GM18505 (cell line): ENCODE data around the gene ANK2.

Experiments used
- ATAC-seq: cut with Tn5 transposase; IDR thresholded peaks from one replicate; pipeline ENCODE4 v1.9.1; 2021; ENCODE audit not compliant: unreplicated experiment
- POLR2A ChIP-seq: IDR thresholded peaks from 4 replicates; pipeline ENCODE4 v1.6.1; 2011; ENCODE audit warnings: borderline replicate concordance; ENCODE audit not compliant: insufficient read depth, insufficient read length; ENCODE audit errors: extremely low read depth

ANK2 gene

DNA sequence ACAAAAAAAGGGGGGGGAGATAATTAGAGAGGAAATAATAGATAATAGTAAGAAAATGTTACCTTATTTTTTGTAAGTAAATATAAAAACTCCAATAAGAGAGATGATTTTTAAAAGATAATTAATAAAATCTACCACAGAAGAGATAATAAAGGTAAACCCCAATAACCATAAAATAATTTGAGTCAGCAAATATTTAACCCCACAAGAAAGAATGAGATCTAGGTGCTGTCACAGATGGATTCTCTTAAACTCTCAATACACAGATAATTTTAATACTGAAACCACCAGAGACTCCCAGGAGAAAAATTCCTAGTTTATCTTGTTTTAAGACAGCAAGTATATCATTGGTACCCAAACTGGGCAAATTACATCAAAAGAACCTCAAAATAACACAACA lies 341.4 kb downstream of the ANK2 start:
- no peak for TF ChIP-seq POLR2A
- no peak for ATAC-seq

DNA sequence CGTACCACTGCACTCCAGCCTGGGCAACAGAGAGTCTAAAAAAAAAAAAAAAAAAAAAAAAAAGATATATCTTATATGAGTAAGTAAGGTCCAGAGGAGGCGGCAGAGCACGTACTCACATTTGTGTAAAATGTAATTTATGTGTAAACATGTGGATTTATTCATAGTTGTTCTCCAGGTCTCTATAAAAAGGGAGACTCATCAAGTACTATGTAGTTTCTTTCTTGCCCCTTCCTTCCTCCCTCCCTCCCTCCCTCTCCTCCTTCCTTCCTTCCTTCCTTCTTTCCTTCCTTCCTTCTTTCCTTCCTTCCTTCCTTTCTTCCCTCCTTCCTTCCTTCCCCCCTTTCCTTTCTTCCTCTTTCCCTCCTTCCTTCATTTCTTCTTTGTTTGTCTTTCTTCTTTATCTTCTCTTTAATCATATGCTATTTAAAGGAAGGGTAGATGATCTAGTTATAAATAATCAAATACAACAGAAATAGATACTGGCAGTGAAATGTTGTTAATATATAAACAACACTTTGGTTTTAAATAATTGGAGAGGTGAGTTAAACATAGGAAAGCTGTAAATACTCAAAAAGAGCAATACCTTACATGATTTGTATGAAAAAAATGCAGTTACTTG lies 344.8 kb downstream of the ANK2 start:
- ATAC-seq = no peak

DNA sequence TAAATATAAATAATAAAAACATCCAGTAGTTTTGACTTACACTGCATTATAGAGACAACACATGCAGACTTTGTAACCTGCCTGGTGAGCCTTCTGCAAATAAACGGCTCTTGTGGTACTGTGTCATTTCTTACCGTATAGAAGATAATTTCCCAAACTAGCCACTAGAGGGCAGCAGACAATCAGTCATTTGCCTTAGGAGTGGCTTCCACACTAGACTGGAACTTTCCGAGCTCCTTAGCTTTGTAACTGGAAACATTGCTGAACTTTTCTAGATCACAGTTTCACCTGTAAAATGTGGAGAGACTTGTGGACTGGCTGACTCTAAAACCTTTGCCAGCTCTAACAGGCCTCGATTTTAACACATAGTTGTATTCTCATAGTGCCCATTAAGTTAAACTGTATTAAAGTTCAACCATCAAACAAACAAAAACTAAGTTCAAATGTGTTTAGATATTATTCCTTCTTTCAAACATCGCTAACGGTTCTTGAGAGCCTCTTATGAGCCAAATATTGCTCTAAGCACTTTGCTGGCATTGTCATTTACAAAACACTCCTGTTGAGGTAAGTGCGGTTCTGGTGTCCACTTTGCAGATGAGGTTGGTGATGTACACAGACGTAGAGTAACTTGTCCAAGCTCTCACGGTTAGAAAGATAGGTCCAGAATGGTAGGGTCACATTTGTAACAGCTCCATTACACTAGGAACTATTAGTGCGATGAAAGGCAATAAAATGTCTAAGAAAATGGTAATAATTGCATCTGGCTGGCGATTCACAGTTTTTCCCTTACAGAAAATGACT lies 345.5 kb downstream of the ANK2 start:
- peak; percentile 88 for ATAC-seq
- TF ChIP-seq POLR2A = no peak

More for the DNA sequence above, 344.8 kb downstream of the ANK2 start:
- TF ChIP-seq POLR2A = no peak

DNA sequence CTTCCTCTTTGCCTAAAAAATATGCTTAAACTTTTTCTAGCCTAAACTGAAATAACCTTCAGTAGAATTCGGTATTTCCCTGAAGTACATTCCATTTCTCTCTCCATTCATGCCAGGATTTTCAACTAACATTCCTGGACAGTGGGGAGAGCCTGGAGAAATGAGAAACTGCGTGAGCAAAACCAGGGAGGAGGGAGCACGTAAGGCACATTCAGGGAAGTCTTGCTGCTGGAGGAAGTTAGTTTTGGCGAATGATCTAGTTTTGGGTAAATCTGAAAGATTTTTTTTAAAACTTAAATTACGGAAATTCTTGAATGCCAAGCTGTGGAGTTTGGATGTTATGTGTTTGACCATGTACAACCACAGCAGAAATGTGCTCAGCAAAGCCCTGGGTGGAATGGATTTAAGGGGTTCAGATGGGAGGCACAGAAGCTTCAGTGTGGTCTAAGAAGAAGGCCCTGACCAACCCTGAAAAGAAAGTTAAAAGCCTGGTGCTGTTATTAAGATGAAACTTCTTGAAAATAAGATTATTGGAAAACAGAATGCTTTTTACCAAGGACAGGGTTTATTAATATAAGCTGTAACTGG lies 347.8 kb downstream of the ANK2 start:
- no peak for ATAC-seq
- TF ChIP-seq POLR2A = no peak

DNA sequence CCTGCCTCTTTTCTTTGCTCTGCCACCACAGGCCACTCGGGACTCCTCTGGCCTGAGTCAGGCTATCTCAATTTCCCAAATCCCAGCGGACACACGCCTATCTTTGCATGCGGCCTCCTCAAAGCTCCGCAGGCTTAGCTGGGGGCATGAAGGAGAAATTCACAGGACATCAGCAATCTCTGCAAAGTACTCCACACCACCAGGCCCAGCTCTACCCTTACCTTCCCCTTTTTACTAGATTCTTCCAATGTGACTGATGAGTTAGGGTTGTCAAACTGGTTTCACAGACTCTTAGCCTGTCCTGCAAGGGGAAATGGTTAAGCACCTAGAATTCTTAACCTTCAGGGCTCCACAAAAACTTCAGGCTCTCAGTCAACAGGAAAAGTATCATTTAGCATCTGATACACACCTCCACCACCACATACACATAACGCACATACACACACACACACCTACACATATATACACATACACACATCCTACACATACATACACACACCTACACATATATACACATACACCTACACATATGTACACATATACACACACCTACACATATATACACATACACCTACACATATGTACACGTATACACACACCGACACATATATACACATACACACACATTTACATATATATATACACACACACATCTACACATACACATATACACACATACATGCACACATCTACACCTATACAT lies 349.1 kb downstream of the ANK2 start:
- TF ChIP-seq POLR2A = no peak
- ATAC-seq = no peak

DNA sequence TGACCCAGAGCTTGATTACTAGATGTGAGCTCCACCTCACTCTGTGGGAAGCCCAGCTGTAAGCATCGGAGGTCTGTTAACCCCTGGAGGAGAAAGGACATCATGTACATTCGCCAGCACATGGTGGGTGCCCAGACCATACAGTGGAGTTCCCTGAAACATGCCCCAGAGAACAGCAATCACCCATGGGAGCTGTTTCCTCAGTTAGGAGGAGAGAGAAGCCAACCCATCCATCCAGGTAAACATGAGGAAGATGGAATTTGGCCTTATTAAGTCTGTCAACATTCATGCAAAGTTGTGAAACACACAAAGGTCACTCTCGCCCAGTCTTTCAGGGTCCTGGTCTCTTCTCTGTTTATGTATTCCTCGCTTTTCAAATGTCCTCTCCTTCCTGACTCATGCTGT lies 354.7 kb downstream of the ANK2 start:
- no peak for TF ChIP-seq POLR2A
- no peak for ATAC-seq

DNA sequence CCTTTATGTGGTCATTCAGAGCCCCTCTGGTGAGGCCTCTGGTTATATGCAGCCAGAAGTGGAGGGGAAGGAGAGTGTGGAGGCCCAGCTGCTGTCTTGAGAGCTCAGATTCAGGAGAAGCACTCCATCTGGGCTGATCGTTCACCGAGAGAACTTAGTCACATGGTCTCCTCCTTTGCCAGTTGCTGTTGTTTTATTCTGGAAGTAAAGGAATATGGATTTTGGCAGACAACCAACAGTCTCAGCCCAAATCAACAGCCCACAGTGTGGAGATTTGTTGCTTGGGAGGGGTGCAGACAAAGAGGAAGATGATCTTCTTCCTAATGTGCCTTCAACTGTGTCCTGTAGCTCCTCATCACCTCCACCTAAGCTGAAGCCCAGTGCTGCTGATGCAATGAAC lies 355.4 kb downstream of the ANK2 start:
- TF ChIP-seq POLR2A = no peak
- no peak for ATAC-seq

DNA sequence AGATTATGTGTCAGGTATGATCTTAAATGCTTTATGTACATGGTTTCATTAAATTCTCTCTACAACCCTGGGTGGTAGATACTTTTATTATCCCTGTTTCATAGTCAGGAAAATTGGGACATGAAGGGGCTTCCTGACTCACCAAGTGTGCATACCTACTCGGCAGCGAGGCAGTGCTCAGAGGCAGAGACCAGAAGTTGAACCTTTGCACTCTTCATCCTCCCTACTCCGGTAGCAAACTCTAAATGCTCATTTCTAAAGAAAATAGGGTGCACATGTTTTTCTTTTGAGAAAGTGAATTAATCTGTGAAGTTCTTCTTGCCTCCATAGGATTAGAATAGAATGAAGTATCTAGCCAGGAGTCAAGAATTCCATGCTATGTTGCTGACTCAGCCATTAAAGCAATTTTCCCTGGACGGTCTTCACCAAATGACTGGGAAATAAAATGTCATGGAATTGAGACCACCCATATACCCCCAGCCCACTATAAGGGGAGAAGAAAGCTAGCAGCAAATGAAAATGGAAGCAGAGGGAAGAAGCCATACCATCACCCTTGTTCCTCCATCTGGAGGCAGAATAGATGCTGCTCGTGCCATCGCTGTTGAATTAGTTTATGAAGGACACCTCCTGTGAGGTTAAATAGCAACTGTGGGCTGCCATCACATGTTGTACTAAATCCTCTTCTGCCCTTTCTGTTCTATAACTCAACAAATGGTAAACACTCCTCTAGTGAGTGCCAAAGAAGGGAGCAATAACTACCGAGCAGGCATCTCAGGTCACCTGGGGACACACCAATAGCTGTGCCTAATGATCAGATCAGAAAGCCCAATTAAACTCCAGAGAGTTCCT lies 356.6 kb downstream of the ANK2 start:
- no peak for TF ChIP-seq POLR2A
- no peak for ATAC-seq

DNA sequence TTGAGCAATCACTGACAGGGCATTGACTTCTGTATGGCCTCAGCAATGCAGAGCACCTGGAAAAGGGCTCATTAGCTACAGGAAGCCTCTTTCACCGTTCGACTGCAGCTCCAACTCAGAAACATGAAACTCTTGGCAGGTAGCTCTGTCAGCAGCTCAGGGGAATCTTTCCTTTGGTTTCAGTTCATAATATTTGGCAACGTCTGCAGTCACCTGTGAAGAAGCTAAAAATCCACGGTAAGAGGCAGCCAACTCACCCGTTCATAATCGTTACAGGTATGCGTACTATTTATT lies 357.2 kb downstream of the ANK2 start:
- no peak for TF ChIP-seq POLR2A
- ATAC-seq = no peak

DNA sequence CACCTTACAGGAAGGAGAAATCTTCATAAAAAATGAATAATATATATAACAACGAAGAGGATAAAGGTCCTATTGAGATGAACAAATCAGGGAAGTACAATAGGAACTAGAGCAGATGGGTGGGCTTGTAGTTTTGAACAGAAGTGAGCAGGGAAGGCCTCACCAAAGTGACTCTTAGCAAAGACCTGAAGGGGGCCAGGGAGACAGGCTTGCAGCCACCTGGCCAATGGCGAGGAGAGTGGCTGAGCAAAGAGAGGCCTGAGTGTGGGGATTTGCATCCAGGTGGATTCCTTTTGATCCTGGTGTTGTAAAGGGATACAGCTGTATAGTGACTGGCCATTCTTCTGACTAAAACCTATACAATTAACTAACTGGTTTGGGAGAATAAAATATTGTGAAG lies 358.0 kb downstream of the ANK2 start:
- ATAC-seq = no peak
- TF ChIP-seq POLR2A = no peak

DNA sequence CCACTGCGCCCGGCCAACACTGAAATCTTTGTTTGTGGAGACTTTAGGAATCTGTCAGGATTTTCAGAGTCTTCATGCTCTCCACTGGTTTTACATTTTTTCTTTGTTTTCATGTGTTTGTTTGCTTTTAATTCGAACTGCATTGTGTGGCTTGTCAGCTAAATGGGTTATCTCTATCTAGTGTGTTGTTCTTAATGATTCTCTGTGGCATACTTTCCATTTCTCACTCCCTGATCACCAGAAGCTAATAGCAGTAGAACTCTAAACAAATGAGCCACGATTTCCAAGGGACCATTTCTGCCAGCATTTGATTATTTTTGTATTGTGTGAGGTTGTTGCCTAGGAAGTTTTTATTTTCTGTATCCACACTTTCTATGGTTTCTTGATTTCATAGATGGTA lies 359.7 kb downstream of the ANK2 start:
- TF ChIP-seq POLR2A = no peak
- ATAC-seq = no peak

DNA sequence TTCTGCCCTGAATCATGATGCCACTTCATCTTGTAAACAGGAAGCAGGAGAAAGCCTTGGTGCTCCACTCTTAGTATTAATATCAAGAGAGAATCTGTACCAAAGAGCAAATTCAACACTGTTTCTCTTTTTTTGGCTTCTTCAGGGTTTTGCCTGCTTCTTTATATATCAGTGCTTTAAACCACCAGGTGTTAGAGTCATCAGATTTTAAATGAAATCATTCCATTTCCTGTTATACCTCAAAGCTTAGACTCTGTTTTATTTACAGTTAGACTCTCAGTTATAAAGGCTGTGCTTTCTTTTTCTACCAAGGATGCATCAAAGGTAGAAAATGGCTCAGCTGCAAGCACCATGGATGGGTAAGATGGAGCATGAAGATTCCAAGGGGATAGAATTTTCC lies 361.2 kb downstream of the ANK2 start:
- no peak for TF ChIP-seq POLR2A
- no peak for ATAC-seq

DNA sequence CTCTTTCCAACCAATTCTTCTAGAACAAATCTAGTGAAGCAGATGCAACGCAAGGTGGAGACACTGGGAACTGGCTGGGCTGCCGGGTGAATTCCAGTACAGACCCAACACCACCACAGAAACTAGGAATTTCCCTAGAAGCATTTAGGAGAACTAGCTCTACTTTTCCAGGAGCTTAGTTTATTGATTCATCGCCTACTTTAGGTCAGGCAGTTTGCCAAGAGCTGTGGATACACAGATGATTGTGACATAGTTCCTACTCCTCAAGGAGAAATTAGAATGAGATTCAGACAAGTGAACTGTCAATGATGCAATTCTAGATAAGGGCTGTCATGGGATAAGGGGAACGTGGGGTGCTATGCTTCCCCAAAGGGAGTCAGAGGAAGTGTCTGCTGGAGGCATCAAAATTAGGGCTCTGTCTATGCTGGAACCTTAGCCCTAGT lies 362.1 kb downstream of the ANK2 start:
- ATAC-seq = no peak
- TF ChIP-seq POLR2A = no peak
